Endothelial cell of umbilical vein (primary cell): ENCODE data around the gene ARHGAP32. TPM values are rescaled to one million over a fixed set of nuclear protein-coding genes. Genes with fewer than 3 reads are reported as not detected.

Experiments
- BruUV-seq: library from RNA; stranded (reverse); fragments of 400-500 nt; replicated peaks from 2 replicates; lab custom pipeline; 2021; lab: Mats Ljungman, UMichigan
- CTCF ChIA-PET: fragments of 300-600, 350-600 bp; sonication (Branson Sonifier 250); formaldehyde crosslinking; loops from one replicate; lab custom pipeline; 2021; ENCODE audit warnings: antibody characterized with exemption, inconsistent platforms; lab: Charles Lee
- POLR2A ChIA-PET: fragments of 300-600, 350-600 bp; sonication (Branson Sonifier 250); formaldehyde crosslinking; loops from one replicate; lab custom pipeline; 2021; ENCODE audit warnings: antibody characterized with exemption, inconsistent platforms; lab: Charles Lee
- DNase-seq: peaks from one replicate; pipeline ENCODE4 v3.0.0-alpha.2; 2011; ENCODE audit warnings: low read depth, low spot score
- FAIRE-seq: peaks from 2 replicates; lab custom pipeline; 2011; peaks lifted over from hg19 to GRCh38; lab: Jason Lieb, UNC
- H2AFZ ChIP-seq: 2 replicates; pipeline ENCODE4 v1.6.0; 2012; ENCODE audit warnings: low read depth, low read length, control low read depth, inconsistent platforms
- H3K27ac ChIP-seq: 2 replicates; pipeline ENCODE4 v1.5.1; 2011; ENCODE audit warnings: low read depth, mild to moderate bottlenecking, control low read depth, low read length, moderate library complexity; ENCODE audit not compliant: insufficient read depth
- H3K27me3 ChIP-seq, 2 experiments: 2 replicates each; pipeline versions ENCODE4 v1.6.0 to v1.6.1; 2011; ENCODE audit warnings: low read length in 2 of 2, mixed read lengths in 1 of 2; ENCODE audit not compliant: control insufficient read depth in 2 of 2, insufficient read depth in 2 of 2
- H3K36me3 ChIP-seq, 2 experiments: 2 replicates in 1 of 2; 3 replicates in 1 of 2; pipeline ENCODE4 v1.5.1; 2011; ENCODE audit warnings: low read length in 2 of 2, mild to moderate bottlenecking in 1 of 2, moderate library complexity in 1 of 2; ENCODE audit not compliant: control insufficient read depth in 2 of 2, insufficient read depth in 2 of 2; ENCODE audit errors: extremely low read depth in 1 of 2
- H3K4me1 ChIP-seq: 3 replicates; pipeline ENCODE4 v1.5.1; 2011; ENCODE audit warnings: mild to moderate bottlenecking, low read length; ENCODE audit not compliant: control insufficient read depth, insufficient read depth; ENCODE audit errors: extremely low read depth
- H3K4me2 ChIP-seq: 2 replicates; pipeline ENCODE4 v1.6.1; 2011; ENCODE audit warnings: low read length, control low read depth, mixed read lengths; ENCODE audit not compliant: insufficient read depth
- H3K4me3 ChIP-seq, 3 experiments: fragments of 200-600 bp in 1 of 3; sonication (generic), shearing (Covaris generic) in 1 of 3; replicated peaks in 1 of 3; 2 replicates each; pipeline ENCODE4 v1.5.1; 2011 to 2016; ENCODE audit warnings: control low read depth in 3 of 3, low read length in 3 of 3, mild to moderate bottlenecking in 2 of 3, inconsistent platforms in 1 of 3, low read depth in 1 of 3, moderate library complexity in 1 of 3; ENCODE audit not compliant: insufficient read depth in 1 of 3
- H3K79me2 ChIP-seq: 2 replicates; pipeline ENCODE4 v1.6.0; 2012; ENCODE audit warnings: low read length, inconsistent platforms; ENCODE audit not compliant: control insufficient read depth, insufficient read depth
- H3K9ac ChIP-seq: replicated peaks from 2 replicates; pipeline ENCODE3; 2011; ENCODE audit warnings: low read length, control low read depth; ENCODE audit not compliant: insufficient read depth; ENCODE audit errors: extremely low read depth
- H3K9me1 ChIP-seq: replicated peaks from 3 replicates; pipeline ENCODE4 v1.6.0; 2011; ENCODE audit warnings: mild to moderate bottlenecking, low read length; ENCODE audit not compliant: control insufficient read depth, insufficient read depth; ENCODE audit errors: extremely low read depth
- H3K9me3 ChIP-seq: replicated peaks from 2 replicates; pipeline ENCODE4 v1.5.1; 2012; ENCODE audit warnings: low read length, inconsistent platforms; ENCODE audit not compliant: control insufficient read depth, insufficient read depth
- H4K20me1 ChIP-seq: replicated peaks from 2 replicates; pipeline ENCODE3; 2011; ENCODE audit warnings: mild to moderate bottlenecking, low read length; ENCODE audit not compliant: control insufficient read depth, insufficient read depth; ENCODE audit errors: extremely low read depth
- CTCF ChIP-seq, 2 donors: IDR thresholded peaks; 1 replicate in 1 of 2; 2 replicates in 1 of 2; pipeline ENCODE4 v1.5.1; 2011; ENCODE audit warnings: low read length in 2 of 2, mild to moderate bottlenecking in 2 of 2, moderate library complexity in 2 of 2, control low read depth in 1 of 2, inconsistent platforms in 1 of 2, low read depth in 1 of 2; ENCODE audit not compliant: insufficient read depth in 1 of 2; ENCODE audit errors: extremely low read depth in 1 of 2
- EZH2 ChIP-seq: IDR thresholded peaks from 2 replicates; pipeline ENCODE4 v1.6.1; 2012; ENCODE audit warnings: borderline replicate concordance, low read depth, mild to moderate bottlenecking, moderate library complexity, low read length, inconsistent platforms; ENCODE audit not compliant: severe bottlenecking
- FOS ChIP-seq: IDR thresholded peaks from 2 replicates; pipeline ENCODE4 v1.6.1; 2011; ENCODE audit warnings: mild to moderate bottlenecking, low read length, moderate library complexity, borderline replicate concordance; ENCODE audit not compliant: insufficient read depth
- GATA2 ChIP-seq: IDR thresholded peaks from 2 replicates; pipeline ENCODE4 v1.7.0; 2011; ENCODE audit warnings: low read depth, mild to moderate bottlenecking, moderate library complexity, mixed read lengths, low read length; ENCODE audit not compliant: insufficient read length, insufficient read depth
- JUN ChIP-seq: IDR thresholded peaks from 2 replicates; pipeline ENCODE4 v1.6.1; 2011; ENCODE audit warnings: borderline replicate concordance, low read depth; ENCODE audit not compliant: insufficient read length, insufficient read depth
- MAX ChIP-seq: IDR thresholded peaks from 2 replicates; pipeline ENCODE4 v1.6.1; 2011; ENCODE audit not compliant: insufficient read depth, insufficient read length
- MYC ChIP-seq: IDR thresholded peaks from one replicate; pipeline ENCODE4 v1.6.1; 2011; ENCODE audit warnings: mild to moderate bottlenecking, low read depth, low read length
- POLR2A ChIP-seq: IDR thresholded peaks from 2 replicates; pipeline ENCODE4 v1.6.1; 2012; ENCODE audit warnings: low read depth, mild to moderate bottlenecking, control low read depth, low read length
- POLR2AphosphoS5 ChIP-seq: IDR thresholded peaks from 2 replicates; pipeline ENCODE4 v1.6.1; 2012; ENCODE audit warnings: low read depth, mild to moderate bottlenecking, control low read depth, low read length, moderate library complexity; ENCODE audit not compliant: insufficient read depth
- dilution Hi-C: fragments of 300-500 bp; cut with MboI; formaldehyde crosslinking; loops from one replicate; pipeline ENCODE4 v1.15.0; 2019; ENCODE audit warnings: low sequenced_read_pairs; ENCODE audit not compliant: extremely low pct_ligation_motif_present
- intact Hi-C: fragments of 100-400 bp; cut with micrococcal nuclease; formaldehyde crosslinking; loops from one replicate; pipeline ENCODE4 v1.10.0; 2022
- polyA plus RNA-seq, 4 experiments: library from polyadenylated mRNA; depleted of rRNA in 3 of 4; stranded (reverse) in 3 of 4; unstranded in 1 of 4; fragments of >200 nt; gene quantifications; 2 replicates each; pipeline versions ENCODE4 v1.2.1 to v1.2.3, GENCODE V29; 2011 to 2012; ENCODE audit warnings: missing spikeins in 1 of 4
- total RNA-seq: library from RNA; stranded (reverse); gene quantifications from 2 replicates; pipeline ENCODE4 v1.2.3, GENCODE V29; 2021

ARHGAP32 gene
- total and polyA plus RNA-seq, 2 donors (not counting 3 experiments of a cell fraction or from before 2014, with no cell fraction given) = 3.4 to 9.1 TPM

GRCh38 chr11:128924510-128925249 is 267.4 kb downstream of the ARHGAP32 start:
- no peaks in the 10 kb centered on the region for H3K9me3 ChIP-seq
- TF ChIP-seq MYC (no peak), POLR2AphosphoS5 (no peak), FOS (no peak), GATA2 (no peak), CTCF (IDR thresholded peaks at IDR 0.05; ENCODE audit: extremely low read depth in 1 of 2, insufficient read depth in 1 of 2, low read depth in 1 of 2, low read length in 2 of 2) (no peak), MAX (no peak), POLR2A (no peak), JUN (no peak), EZH2 (no peak)
- ChIA-PET POLR2A (interaction anchor here (0.6 kb wide), 1 partner anchor 37 kb away, joined by 3 read pairs; no protein-coding TSS in a partner anchor), CTCF (interaction anchor here (0.6 to 2.2 kb wide), 2 partner anchors 19 to 40 kb away, joined by 3 to 11 read pairs; no protein-coding TSS in a partner anchor)
- no peaks in the 10 kb centered on the region for H4K20me1 ChIP-seq
- H3K27me3 ChIP-seq = peaks cover 2 to 6% of the 10 kb centered on the region in 2 experiments
- DNase-seq (no peak), FAIRE-seq (no peak)
- no peaks in the 10 kb centered on the region for H3K4me1 ChIP-seq
- no peak overlapping the region for H3K27ac ChIP-seq
- no peaks in the 10 kb centered on the region for H3K36me3 ChIP-seq
- H3K9me1 ChIP-seq = no peaks in the 10 kb centered on the region
- no peaks in the 10 kb centered on the region for H3K79me2 ChIP-seq
- dilution Hi-C loops = no loop called here
- BruUV-seq = no TSS peak
- no peak overlapping the region for H3K4me3 ChIP-seq
- H2AFZ ChIP-seq = no peak overlapping the region
- no peak overlapping the region for H3K9ac ChIP-seq
- intact Hi-C loops = no loop called here
- no peak overlapping the region for H3K4me2 ChIP-seq
